Endothelial cell (in vitro differentiated cells): ENCODE data around the gene CRAT. TPM values are rescaled to one million over a fixed set of nuclear protein-coding genes. Genes with fewer than 3 reads are reported as not detected.

Experiments used
- DNase-seq: peaks from one replicate; pipeline ENCODE4 v3.0.0; 2021; ENCODE audit warnings: low spot score
- H3K27ac Mint-ChIP-seq: one replicate; pipeline ENCODE4 v1.8.0; 2021; ENCODE audit warnings: mixed read lengths, inconsistent platforms; ENCODE audit not compliant: unreplicated experiment
- H3K27me3 Mint-ChIP-seq: one replicate; pipeline ENCODE4 v1.8.0; 2021; ENCODE audit warnings: mild to moderate bottlenecking, moderate library complexity, mixed read lengths, inconsistent platforms; ENCODE audit not compliant: unreplicated experiment
- H3K36me3 Mint-ChIP-seq: one replicate; pipeline ENCODE4 v1.8.0; 2021; ENCODE audit warnings: mild to moderate bottlenecking, low read depth, mixed read lengths, inconsistent platforms; ENCODE audit not compliant: unreplicated experiment
- H3K4me1 Mint-ChIP-seq: one replicate; pipeline ENCODE4 v1.8.0; 2021; ENCODE audit warnings: mild to moderate bottlenecking, mixed read lengths, inconsistent platforms; ENCODE audit not compliant: unreplicated experiment
- H3K4me3 Mint-ChIP-seq: one replicate; pipeline ENCODE4 v1.8.0; 2021; ENCODE audit warnings: mild to moderate bottlenecking, mixed read lengths, inconsistent platforms; ENCODE audit not compliant: unreplicated experiment
- H3K9me3 Mint-ChIP-seq: one replicate; pipeline ENCODE4 v1.8.0; 2021; ENCODE audit warnings: mixed read lengths, inconsistent platforms; ENCODE audit not compliant: unreplicated experiment
- CTCF ChIP-seq: fragments of 200-600 bp; sonication (generic); IDR thresholded peaks from one replicate; pipeline ENCODE4 v1.5.0; 2021; ENCODE audit warnings: antibody characterized with exemption; ENCODE audit not compliant: unreplicated experiment
- total RNA-seq: library from RNA; stranded (reverse); fragmentation: NEBNext Ultra II Directional; extraction: Animal tissue kit (Norgen Biotek cat#: 25700); gene quantifications from one replicate; pipeline ENCODE4 v1.2.1, GENCODE V29; 2021; ENCODE audit not compliant: unreplicated experiment

Gene CRAT
- total RNA-seq, 1 donor from 2014 or later: 42.9 TPM

DNA sequence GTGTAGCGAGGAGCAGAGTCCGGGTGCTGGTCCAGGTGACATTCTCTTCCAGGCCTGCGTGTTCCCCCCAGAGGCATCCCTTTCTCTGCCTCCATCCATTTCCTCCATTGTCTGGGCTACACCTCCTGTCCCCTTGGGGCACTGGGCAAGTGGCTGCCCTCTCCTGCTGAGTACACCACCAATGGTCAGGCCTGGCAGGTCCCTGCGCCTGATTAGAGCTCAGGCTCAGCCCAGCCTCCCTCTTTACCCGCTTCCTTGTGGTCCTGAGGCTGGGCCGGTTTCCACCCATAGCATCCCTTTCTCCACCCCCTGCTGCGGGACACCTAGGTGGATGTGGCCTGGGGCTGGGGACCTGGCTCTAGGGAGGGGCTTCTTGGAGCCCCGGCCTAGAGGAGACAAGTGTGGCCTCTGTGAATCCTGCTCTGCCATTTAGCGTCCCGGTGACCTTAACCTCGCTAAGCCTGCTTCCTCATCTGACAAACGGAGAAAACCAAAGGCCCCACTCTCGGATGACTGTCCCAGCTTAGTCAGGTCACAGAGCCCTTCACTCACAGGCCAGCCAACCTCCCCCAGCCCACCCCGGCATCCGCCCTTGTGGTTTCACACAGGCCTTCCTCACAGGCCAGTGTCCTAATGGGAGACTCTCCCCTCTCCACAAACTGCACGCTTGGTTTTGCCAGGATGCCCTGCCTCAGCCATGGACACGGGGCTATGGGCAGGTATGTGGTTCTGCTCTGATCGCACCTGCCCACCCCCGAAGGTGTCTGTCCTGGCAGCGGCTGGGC is 16.8 kb downstream of the CRAT start:
- DNase-seq: no peak
- Mint-ChIP-seq H3K36me3 (peaks cover 9% of the 10 kb centered on the region), H3K27ac (no peak overlapping the region), H3K4me3 (no peak overlapping the region), H3K27me3 (peaks cover 4% of the 10 kb centered on the region), H3K9me3 (no peaks in the 10 kb centered on the region), H3K4me1 (no peaks in the 10 kb centered on the region)
- no peak for TF ChIP-seq CTCF

- no peak for TF ChIP-seq CTCF
- Mint-ChIP-seq H3K27me3 (peaks cover 9% of the 10 kb centered on the region), H3K9me3 (no peaks in the 10 kb centered on the region), H3K4me3 (no peak overlapping the region), H3K4me1 (no peaks in the 10 kb centered on the region), H3K27ac (no peak overlapping the region), H3K36me3 (peaks cover 11% of the 10 kb centered on the region)
- DNase-seq: no peak
Observed at GRCh38 chr9:129089246-129089645, 21.3 kb downstream of the CRAT start.

GRCh38 chr9:129084087-129084486 is 26.5 kb downstream of the CRAT start:
- H3K4me1 Mint-ChIP-seq: peaks cover 8% of the 10 kb centered on the region
- H3K4me3 Mint-ChIP-seq: no peak overlapping the region
- peaks cover 9% of the 10 kb centered on the region for H3K36me3 Mint-ChIP-seq
- TF ChIP-seq CTCF: no peak
- no peaks in the 10 kb centered on the region for H3K9me3 Mint-ChIP-seq
- peaks cover 12% of the 10 kb centered on the region for H3K27me3 Mint-ChIP-seq
- H3K27ac Mint-ChIP-seq: no peak overlapping the region
- no peak for DNase-seq

GRCh38 chr9:129081388-129081904 is 29.1 kb downstream of the CRAT start:
- TF ChIP-seq CTCF: no peak
- peaks cover 8% of the 10 kb centered on the region for H3K4me1 Mint-ChIP-seq
- H3K9me3 Mint-ChIP-seq: no peaks in the 10 kb centered on the region
- H3K36me3 Mint-ChIP-seq: peaks cover 5% of the 10 kb centered on the region
- H3K27ac Mint-ChIP-seq: no peak overlapping the region
- peaks cover 7% of the 10 kb centered on the region for H3K27me3 Mint-ChIP-seq
- no peak for DNase-seq
- H3K4me3 Mint-ChIP-seq: peak overlapping the region; percentile 83
